ENCODE data around the gene MYL7.

Gene MYL7

DNA sequence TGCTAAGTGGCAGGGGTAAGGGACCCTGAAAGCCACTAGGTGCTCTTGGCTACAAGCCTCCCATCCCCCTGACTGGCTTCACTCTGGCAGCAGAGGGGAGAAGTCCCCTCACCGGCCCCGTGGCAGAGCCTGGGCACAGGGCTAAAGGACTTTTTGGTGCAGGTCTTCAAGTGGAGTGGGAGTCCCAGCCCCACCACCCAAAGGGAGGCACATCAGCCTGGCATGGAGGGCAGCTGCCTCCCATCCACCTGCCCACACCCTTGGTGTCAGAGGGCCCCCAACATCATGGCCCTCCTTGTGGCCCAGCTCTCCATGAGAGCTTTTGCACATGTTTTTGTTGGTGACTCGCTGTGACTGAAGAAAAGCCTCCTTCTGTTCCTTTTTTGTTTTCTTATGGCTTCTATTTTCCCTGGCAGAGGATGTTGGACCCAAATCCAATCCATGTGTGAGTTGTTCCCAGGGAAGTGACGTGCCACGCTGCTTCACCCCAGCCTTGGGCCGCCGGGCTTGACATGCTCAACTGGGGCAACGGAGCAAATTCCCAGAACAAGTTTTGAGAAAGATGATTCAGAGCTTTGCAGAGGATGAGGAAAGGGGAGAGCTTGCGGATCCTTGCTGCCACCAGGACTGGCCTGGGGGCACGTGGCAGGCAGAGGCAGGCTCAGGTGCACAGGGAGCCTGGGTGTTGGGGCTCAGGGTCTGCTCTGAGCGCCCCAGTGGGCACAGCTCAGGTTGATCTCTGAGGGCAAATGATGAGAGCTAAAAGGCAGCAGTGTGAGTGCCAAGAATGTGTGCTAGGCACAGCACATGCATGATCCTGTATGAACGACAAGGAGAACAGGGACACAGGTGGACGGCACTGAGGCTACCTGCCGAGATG lies 38.9 kb downstream of the MYL7 start:
- no peak for TF ChIP-seq ZNF8 (CRISPR knock-in tag; IDR thresholded peaks at IDR 0.05)
- peak; percentile 1; the same call in 1 of the 3 replicates for ATAC-seq

DNA sequence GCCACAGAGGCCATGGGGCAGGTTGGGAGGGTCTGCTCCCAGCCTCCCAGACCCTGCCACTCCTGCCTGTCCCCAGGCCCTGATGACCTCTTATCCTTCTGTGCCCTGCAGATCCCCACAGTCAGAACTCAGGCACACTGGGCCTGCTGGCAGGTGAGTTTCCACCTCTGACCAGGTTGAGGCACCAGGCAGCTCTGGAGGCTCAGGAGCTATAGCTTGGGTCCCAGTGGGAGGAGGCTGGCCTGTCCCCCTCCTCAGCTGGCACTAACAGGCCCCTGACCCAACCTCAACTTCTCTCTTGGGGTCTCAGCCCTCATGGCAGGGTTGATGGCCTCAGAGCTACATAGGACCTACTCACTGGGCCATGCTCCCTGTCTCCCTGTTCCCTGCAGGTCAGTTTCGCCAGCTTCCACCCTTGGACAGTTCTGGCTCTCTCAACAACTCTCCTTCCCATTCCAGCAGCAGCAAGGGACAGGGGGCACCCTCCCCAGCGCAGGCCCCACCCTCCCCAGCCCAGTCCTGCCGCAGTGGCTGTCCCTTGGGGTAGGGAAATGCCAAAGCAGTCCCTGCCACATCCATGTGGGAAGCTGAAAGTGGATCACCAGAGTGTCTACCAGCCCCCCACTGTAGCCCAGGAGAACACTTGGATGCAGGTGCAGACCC lies 39.7 kb downstream of the MYL7 start:
- ATAC-seq: no peak
- TF ChIP-seq TCF4 (CRISPR knock-in tag; IDR thresholded peaks at IDR 0.05; ENCODE audit: borderline replicate concordance) (no peak), ZC3H10 (CRISPR knock-in tag; IDR thresholded peaks at IDR 0.05) (no peak), SNAI2 (CRISPR knock-in tag; IDR thresholded peaks at IDR 0.05) (no peak), ZNF565 (CRISPR knock-in tag; conservative IDR thresholded peaks at IDR 0.05; ENCODE audit: low read depth) (no peak), ZNF8 (CRISPR knock-in tag; IDR thresholded peaks at IDR 0.05) (no peak), RARB (CRISPR knock-in tag; IDR thresholded peaks at IDR 0.05) (no peak), ZFP30 (CRISPR knock-in tag; IDR thresholded peaks at IDR 0.05) (no peak), GLIS3 (CRISPR knock-in tag; IDR thresholded peaks at IDR 0.05) (no peak), OSR1 (CRISPR knock-in tag; IDR thresholded peaks at IDR 0.05) (no peak), ZFP3 (CRISPR knock-in tag; IDR thresholded peaks at IDR 0.05) (no peak)

DNA sequence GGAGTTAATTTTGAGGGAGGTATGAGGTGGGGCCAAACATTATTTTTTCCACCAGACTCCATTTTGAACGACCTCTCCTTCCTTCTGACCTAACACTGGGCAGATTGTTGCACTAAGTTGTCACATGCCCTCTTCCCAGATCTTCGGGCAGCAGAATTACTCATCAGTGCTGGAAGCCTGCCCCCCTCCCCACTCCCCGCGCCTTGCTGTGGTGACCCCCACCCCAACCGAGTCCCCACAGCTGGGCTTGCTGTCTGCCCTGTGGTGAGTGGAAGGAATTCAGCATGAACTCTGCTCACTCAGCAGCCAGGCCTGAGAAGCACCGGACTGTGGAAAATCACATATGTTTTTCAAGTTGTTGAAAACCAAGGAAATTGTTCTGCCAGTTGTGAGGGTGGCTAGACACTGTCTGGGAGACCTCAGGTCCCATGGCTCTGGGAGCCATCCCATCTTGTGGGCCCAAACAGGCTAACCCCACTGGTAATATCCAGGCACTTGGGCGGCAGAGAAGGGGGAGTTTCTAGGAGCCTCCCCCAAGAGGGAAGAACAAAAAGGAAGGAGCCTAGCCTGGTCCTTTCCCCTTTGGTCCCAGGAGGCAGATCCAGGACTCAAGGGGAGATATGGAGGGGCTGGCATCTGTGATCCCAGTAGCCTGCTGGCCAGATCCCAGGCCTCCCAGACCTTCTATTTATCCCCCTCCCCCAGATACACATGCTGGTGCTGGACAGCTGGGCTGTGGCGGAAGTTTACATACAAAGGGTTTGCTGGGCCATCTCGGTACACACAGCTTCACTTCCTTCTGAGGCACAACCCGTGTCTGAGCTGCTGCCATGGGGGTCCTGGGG lies 40.5 kb downstream of the MYL7 start:
- no peak for TF ChIP-seq ZC3H10 (CRISPR knock-in tag; IDR thresholded peaks at IDR 0.05)
- TF ChIP-seq ZNF70 (CRISPR knock-in tag; IDR thresholded peaks at IDR 0.05): no peak
- no peak for TF ChIP-seq GLIS3 (CRISPR knock-in tag; IDR thresholded peaks at IDR 0.05)
- TF ChIP-seq ZNF565 (CRISPR knock-in tag; conservative IDR thresholded peaks at IDR 0.05; ENCODE audit: low read depth): no peak
- no peak for TF ChIP-seq ISL1 (CRISPR knock-in tag; IDR thresholded peaks at IDR 0.05)
- no peak for TF ChIP-seq SNAI2 (CRISPR knock-in tag; IDR thresholded peaks at IDR 0.05)
- TF ChIP-seq ARNTL (CRISPR knock-in tag; IDR thresholded peaks at IDR 0.05; ENCODE audit: borderline replicate concordance, low read depth): no peak
- no peak for TF ChIP-seq ZNF8 (CRISPR knock-in tag; IDR thresholded peaks at IDR 0.05)
- peak; percentile 6 for ATAC-seq

DNA sequence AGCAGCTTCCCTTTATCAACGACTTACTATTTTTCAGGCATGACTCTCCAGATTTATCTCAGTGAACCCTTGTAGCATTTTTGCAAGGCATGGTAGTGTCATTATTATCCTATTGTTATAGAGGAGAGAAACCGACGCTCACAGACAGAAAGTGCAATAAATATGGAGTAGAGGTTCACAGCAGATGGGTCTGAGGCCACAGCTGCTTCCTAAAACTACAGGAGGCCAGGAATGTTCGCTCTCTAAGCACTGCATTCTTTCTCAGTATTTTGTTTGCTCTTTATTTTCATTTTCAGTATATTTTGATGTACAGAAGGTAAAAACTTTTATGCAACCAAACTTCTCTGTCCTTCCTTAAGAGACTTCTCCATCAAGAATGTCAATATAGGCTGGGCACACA lies 41.5 kb downstream of the MYL7 start:
- TF ChIP-seq, protein P1, sequence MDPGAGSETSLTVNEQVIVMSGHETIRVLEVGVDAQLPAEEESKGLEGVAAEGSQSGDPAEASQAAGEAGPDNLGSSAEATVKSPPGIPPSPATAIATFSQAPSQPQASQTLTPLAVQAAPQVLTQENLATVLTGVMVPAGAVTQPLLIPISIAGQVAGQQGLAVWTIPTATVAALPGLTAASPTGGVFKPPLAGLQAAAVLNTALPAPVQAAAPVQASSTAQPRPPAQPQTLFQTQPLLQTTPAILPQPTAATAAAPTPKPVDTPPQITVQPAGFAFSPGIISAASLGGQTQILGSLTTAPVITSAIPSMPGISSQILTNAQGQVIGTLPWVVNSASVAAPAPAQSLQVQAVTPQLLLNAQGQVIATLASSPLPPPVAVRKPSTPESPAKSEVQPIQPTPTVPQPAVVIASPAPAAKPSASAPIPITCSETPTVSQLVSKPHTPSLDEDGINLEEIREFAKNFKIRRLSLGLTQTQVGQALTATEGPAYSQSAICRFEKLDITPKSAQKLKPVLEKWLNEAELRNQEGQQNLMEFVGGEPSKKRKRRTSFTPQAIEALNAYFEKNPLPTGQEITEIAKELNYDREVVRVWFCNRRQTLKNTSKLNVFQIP (CRISPR knock-in tag; IDR thresholded peaks at IDR 0.05; ENCODE audit: borderline replicate concordance, low read depth): no peak
- TF ChIP-seq ZFP3 (CRISPR knock-in tag; IDR thresholded peaks at IDR 0.05) (no peak), TOX (CRISPR knock-in tag; IDR thresholded peaks at IDR 0.05; ENCODE audit: borderline replicate concordance) (no peak), CSDC2 (CRISPR knock-in tag; IDR thresholded peaks at IDR 0.05) (no peak), ISL1 (CRISPR knock-in tag; IDR thresholded peaks at IDR 0.05) (no peak), RARB (CRISPR knock-in tag; IDR thresholded peaks at IDR 0.05) (no peak)
- TF ChIP-seq, protein P2, sequence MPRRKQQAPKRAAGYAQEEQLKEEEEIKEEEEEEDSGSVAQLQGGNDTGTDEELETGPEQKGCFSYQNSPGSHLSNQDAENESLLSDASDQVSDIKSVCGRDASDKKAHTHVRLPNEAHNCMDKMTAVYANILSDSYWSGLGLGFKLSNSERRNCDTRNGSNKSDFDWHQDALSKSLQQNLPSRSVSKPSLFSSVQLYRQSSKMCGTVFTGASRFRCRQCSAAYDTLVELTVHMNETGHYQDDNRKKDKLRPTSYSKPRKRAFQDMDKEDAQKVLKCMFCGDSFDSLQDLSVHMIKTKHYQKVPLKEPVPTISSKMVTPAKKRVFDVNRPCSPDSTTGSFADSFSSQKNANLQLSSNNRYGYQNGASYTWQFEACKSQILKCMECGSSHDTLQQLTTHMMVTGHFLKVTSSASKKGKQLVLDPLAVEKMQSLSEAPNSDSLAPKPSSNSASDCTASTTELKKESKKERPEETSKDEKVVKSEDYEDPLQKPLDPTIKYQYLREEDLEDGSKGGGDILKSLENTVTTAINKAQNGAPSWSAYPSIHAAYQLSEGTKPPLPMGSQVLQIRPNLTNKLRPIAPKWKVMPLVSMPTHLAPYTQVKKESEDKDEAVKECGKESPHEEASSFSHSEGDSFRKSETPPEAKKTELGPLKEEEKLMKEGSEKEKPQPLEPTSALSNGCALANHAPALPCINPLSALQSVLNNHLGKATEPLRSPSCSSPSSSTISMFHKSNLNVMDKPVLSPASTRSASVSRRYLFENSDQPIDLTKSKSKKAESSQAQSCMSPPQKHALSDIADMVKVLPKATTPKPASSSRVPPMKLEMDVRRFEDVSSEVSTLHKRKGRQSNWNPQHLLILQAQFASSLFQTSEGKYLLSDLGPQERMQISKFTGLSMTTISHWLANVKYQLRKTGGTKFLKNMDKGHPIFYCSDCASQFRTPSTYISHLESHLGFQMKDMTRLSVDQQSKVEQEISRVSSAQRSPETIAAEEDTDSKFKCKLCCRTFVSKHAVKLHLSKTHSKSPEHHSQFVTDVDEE (CRISPR knock-in tag; IDR thresholded peaks at IDR 0.05): no peak
- TF ChIP-seq, protein P3, sequence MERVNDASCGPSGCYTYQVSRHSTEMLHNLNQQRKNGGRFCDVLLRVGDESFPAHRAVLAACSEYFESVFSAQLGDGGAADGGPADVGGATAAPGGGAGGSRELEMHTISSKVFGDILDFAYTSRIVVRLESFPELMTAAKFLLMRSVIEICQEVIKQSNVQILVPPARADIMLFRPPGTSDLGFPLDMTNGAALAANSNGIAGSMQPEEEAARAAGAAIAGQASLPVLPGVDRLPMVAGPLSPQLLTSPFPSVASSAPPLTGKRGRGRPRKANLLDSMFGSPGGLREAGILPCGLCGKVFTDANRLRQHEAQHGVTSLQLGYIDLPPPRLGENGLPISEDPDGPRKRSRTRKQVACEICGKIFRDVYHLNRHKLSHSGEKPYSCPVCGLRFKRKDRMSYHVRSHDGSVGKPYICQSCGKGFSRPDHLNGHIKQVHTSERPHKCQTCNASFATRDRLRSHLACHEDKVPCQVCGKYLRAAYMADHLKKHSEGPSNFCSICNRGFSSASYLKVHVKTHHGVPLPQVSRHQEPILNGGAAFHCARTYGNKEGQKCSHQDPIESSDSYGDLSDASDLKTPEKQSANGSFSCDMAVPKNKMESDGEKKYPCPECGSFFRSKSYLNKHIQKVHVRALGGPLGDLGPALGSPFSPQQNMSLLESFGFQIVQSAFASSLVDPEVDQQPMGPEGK (CRISPR knock-in tag; IDR thresholded peaks at IDR 0.05; ENCODE audit: borderline replicate concordance): no peak
- no peak for ATAC-seq

All from SK-N-SH treated with all-trans-retinoic acid at 6 μM for 48 hours (cell line).